Inflammatory macrophage treated with lipopolysaccharide for 4 hours (primary cell): ENCODE data around the gene ETDC.
"Not testable (repeated sequence)": the region's sequence is repeated elsewhere in the genome, so short reads cannot be mapped to it uniquely, and the experiment has no call there.

Experiments used
- DNase-seq: peaks from one replicate; pipeline ENCODE4 v3.0.0-alpha.2; 2020

The ETDC gene

DNA sequence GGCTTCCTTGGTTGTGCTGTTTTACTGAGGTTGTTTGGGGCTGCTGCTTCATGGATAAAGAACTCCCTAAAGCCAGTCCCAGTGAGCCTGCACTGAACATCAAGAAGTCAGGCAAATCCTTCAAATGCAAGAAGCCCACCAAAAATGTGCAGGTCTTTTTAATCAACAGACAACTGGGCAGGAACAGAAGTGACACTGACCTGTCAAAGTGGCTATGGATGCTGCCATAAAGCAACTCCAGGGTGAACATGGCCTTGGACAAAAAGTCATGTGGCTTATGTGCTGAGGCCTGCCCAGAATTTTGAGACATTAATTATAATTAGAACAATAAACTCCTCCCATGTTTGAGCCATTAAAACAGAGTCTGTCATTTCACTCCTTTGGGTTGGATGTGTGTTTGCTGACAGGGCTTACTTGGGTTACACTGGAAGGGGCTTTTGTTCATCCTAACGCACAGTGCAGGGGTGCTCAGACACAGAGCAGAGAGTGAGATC lies at the start of gene ETDC:
Gene ETDC (plus strand): TSS at position 51 of the 494 bp plus-strand sequence. CDS start 0 bp downstream, at position 51.
- no peak for DNase-seq

DNA sequence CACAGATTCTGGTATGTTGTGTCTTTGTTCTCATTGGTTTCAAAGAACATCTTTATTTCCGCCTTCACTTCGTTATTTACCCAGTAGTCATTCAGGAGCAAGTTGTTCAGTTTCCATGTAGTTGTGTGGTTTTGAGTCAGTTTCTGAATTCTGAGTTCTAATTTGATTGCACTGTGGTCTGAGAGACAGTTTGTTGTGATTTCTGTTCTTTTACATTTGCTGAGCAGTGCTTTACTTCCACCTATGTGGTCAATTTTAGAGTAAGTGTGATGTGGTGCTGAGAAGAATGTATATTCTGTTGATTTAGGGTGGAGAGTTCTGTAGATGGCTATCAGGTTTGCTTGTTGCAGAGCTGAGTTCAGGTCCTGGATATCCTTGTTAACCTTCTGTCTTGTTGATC lies 48.3 kb upstream of the ETDC start:
- not testable (repeated sequence) for DNase-seq

DNA sequence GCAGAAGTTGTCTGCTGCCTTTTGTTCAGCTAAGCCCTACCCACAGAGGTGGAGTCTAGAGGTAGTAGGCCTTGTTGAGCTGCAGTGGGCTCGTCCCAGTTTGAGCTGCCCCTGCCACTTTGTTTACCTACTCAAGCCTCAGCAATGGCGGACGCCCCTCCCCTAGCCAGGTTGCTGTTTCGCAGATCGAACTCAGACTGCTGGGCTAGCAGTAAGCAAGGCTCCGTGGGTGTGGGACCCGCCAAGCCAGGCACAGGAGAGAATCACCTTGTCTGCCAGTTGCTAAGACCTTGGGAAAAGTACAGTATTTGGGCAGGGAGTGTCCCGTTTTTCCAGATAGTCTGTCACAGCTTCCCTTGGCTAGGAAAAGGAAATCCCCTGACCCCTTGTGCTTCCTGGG lies 45.9 kb upstream of the ETDC start:
- not testable (repeated sequence) for DNase-seq

DNA sequence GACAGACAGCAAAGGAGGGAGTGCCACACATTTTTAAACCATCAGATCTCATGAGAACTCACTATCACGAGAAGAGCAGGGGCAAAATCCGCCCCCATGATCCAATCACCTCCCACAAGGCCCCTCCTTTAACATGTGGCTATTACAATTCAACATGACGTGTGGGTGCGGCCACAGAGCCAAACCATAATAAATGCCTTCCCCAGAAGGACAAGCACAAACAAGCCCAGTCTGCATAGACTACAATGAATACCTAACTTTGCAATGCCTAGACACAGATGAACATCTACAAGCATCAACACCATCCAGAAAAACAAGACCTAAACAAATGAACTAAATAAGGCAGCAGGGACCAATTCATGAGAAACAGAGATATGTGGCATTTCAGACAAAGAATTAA lies 45.1 kb upstream of the ETDC start:
- no peak for DNase-seq

DNA sequence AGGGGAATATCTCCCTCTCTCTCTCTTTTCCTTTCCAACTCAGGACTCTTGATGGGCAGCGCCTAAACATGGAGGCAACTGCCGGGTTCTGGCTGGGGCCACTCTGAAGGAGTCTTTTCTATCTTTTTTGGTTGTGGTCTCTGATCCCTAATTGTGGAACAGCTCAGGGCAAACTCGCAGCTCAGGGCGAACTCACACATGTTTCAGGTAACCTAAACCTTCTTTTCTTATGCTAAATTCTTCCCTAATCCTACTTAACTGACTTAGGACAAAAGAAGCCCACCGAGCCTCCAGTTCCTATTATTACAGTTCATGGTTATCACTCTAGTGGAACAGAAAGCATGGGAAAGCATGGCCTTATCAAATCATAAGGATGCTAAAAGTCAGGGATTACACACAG lies 36.1 kb upstream of the ETDC start:
- no peak for DNase-seq

DNA sequence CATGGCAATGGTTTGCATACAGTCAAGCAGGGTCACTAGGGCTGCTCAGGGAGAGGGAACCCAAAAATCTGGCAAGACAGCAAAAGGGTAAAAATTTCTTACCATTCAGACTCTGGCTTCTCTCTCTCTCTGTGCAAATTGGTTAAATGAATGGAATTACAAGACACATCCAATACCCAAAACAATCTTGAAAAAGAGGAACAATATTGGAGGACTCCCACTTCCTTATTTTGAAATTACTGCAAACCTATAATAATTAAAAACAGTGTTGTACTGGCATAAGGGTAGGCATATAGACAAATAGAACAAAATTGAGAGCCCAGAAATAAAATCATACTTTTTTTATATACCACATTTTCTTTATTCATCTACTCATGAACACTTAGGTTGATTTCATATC lies 33.3 kb upstream of the ETDC start:
- peak; percentile 5 for DNase-seq

DNA sequence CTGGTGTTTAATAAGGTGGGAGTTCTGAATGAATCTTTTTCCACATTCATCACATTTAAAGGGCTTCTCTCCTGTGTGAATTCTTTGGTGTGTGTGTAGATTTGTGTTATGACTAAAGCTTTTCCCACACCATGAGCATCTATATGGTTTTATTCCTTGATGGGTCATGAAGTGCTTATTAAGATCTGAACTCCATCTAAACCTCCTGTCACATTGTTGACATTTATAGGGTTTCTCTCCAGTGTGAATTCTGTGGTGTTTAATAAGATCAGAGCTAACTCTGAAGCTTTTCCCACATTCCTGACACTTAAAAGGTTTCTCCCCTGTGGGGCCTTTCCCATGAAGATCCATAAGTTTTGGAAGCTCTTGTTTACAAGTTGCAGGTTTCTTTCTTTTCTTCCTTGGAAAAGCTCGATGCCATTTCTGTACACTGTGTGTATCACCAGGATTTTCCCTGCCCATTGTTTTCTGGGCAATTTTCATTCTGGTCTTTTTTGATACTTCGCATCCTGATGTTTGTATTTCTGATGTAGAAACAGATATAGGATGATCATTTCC lies 21.9 kb upstream of the ETDC start:
- DNase-seq = no peak

DNA sequence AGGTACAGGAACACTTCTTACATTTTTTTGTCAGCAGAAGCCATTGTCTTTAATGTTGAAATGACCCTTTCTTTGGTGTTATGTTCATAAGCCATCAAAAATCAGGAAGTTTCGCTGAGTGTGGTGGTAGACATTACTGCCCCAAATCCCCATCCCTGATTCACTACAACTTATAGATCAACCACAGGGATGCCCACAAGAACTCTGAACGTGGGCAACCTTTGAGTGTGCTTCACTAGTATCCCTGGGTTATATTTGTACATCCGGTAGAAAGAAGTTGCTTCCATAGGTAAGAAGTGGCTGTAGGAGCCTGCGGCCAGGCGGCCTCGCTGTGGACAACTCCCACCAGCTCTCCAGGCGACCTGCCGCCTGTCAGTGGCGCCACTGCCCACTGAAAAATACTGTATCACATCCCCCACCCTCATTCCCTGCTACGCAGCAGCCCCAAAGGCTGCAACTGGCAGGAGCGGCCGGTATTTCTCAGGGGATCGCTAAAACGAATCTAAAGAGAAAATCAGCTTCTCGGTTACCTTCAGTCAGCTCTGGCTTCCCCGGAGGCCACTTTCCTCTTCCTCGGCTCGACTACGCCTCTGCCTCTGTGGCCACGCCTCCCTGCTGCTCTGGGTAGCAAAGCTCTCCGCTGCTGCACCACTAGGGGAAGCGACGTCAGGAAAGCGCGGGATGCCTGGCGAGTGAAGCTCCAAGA lies 13.9 kb upstream of the ETDC start:
- peak; percentile 52 for DNase-seq

DNA sequence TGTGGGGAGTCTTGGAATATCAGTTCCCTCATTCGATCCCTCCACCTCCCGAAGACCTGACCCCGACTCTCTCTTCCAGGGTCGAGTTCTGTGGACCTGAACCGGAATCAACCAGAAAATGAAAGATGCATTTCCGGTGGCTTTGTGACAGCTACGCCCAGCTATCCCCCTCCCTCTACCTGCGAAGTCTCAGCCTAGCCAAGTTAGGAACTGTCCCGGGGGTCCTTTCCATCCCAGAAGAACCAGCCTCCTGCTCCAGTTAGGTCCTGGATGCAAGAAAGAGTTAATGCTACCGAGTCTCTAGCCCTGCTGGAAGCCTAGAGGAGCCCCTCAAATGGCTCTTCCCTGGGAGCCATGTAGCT lies 13.4 kb upstream of the ETDC start:
- no peak for DNase-seq

DNA sequence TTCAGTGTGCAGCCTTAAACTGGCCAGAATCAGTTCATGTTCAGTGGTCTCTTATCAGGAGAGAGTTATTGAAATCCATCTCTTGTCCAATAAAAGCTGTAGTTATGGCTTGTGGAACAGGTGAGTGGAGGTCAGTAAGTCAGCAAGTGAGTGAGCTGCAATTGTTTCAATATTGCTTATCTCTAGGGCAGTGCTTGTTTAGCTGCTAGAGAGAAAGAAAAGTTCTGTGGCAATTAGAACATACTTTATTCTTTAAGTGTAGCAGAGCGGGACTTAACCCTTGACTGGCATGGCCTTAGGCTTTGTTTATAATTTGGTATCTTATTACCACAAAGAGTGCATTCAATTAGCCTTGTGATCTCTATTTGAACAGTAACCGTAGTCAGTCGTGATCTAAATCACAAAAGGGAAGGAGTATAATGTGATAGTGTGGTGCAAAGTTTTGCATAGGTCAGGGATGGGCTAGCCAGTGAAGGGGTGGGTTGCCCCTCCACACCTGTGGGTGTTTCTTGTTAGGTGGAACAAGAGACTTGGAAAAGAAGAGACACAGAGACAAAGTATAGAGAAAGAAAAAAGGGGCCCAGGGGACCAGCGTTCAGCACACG lies 6.9 kb upstream of the ETDC start:
- no peak for DNase-seq

DNA sequence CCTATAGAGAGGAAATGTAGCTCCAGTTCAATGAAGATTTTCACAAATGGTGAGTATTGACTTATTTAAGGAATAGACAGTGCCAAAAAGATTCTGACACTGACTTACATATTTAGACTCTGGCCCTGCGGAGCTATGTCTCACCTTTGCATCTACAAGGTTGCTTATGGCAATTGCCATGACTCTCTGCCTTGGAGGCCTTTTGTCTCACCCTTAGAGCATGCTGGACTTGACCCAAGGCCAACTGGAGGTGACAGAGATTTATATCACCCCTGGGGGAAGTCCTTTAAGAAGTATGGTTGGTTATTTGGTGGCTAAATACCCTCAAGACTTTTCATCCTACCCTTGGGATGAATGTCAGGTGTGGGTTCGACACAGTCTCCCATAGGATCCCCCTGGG lies 4.5 kb upstream of the ETDC start:
- DNase-seq = no peak

DNA sequence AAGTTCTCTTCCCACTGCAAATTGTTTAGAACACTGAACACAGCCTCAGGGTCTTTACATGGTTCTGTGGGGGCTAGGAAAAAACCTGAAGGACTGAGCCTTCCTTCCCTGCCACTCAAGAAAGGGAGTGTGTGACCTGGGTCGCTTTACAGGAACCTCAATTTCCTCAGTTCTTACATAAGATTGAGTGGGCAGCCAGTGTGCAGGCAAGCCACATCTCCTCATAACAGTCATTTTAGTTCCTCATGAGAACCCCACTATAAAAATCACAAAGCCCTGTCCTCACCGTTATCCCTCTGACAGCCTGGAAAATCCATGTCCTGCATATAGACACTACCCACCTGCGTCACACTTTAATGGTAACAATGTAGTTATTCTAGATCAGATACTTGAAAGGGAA lies 2.1 kb upstream of the ETDC start:
- DNase-seq = peak; percentile 39

DNA sequence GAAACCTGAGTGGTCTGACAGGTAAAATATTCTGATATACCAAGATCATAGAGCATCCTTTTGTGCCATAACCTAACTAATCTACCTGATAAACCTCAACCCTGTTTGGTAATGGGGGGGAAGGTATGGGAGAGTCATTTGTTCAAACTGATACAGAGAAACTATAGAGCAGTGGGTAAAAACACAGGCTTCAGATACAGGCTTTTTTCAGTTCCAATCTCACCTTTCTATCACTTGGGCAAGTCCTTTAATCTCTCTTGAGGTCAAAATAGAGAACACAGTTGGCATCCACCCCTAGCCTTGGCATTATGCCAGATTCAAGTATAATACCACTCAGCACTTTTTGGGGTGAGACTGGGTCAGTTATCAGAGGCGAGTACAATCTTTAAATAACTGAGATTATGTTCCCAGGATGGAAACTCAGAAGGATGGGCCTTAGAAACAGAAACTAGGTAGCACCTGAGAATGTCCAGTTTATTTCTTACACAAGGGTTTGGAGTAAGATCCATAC lies 880 bp upstream of the ETDC start:
- no peak for DNase-seq

DNA sequence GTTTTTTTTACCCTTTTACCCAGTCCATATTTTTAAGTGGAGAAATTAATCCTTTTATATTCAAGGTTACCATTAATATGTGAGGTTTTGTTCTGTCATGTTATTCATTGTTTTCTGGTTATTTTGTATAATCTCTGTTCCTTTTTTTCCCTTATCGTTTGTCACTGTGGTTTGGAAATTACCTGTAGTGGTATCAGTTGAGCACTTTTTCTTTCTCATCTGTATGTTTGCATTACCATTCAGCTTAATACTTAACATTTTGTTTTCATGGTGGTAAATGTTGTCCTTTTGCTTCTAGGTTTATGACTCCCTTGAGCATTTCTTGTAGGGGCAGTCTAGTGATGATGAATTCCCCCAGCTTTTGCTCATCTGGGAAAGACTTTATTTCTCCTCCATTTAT lies 6.6 kb downstream of the ETDC start:
- DNase-seq = no peak

DNA sequence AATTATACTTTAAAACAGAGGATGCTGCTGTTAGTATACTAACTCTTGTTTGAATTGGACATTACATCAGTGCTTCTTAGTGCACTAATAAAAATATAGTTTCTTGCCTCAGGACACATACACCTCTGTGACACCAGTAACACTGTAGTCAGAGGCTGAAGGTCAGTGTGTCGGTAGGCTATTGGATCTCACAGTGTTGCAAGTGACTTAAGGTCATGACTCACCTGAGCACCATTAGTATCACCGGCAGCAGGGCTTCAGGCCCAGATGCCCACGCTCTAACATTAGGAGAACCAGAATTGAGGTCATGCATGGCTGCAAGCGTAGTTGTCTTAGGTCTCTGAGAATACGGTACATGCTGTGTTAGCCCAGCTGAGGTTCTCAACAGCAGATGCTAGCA lies 15.2 kb downstream of the ETDC start:
- DNase-seq = no peak

DNA sequence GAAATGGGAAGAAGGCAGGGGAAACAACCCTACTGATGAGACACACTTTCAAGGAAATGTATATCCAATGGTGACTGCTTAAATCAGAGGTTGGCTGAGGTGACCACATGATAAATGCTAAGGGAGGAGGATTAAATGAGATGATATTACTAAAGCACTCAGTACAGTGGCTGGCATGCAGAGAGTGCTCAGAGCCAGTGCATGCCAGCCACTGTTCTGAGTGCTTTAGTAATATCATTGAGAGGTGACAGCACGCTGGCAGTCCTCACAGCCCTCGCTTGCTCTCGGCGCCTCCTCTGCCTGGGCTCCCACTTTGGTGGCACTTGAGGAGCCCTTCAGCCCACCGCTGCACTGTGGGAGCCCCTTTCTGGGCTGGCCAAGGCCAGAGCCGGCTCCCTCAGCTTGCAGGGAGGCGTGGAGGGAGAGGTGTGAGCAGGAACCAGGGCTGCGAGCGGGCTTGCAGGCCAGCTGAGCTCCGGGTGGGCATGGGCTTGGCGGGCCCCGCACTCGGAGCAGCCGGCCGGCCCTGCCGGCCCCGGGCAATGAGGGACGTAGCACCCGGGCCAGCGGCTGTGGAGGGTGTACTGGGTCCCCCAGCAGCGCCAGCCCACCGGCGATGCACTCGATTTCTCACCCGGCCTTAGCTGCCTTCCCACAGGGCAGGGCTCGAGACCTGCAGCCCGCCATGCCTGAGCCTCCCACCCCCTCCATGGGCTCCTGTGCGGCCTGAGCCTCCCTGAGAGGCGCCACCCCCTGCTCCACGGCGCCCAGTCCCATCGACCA lies 15.9 kb downstream of the ETDC start:
- DNase-seq = not testable (repeated sequence)

DNA sequence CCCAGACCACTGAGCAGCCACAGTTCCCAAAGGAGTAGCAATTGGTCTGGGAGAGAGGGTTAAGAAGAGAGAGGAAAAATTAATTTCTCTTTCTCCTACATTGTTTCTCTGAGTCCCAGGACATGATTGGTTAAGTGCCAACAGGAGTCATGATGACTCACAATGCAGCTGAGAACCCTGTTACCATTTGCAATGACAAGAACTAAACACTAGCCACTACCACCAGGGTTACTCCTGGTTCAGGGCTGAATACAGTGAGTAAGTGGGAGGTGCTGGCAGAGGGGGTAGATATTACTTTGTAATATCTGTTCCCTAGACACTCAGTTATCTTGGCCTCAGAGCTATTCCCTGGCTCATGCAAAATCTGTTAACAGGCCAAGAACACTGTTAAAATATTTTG lies 18.0 kb downstream of the ETDC start:
- no peak for DNase-seq

DNA sequence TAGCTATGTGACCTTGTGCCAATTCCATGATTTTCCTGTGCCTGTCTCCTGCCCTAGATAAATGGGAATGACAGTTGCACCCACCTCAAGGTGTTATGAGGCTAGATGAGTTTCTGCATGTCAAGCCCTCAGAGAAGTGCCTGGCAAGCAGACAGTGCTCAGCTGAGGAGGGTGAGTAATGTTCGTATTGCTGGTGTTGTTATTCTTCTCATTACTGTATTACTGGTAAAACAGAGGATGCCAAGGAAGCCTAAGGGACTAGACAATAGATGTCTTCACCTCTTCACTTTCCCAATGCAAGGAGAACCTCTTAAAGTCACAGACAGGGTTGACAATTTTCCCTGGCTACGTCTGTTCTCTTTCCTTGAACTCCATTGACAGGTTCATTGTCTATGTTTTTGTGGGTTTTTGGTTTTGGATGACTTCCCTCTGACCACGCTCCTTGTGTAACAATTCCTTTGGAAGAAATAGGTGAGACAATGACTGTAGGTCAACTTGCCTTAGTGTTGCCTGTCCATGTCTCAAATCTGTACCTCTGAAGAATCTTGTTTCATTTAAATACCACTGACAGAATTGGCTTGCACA lies 19.2 kb downstream of the ETDC start:
- no peak for DNase-seq

DNA sequence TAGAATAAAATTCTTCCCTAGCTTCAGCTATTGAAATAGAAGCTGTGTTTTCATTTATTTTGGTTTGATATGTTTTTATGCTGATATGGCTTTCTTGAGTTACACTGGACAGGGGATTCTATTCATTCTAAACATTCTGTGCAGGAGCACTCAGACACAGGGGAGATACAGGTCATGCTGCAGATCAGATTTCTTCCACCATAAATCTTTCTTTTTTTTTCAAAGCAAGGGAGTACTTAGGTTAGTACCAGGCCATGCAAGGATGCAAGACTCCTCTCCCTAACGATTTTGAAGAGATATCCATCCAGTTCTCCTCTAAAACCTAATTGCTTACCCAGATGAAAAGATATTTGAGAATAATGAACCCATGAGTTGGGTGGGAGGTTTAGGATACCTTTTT lies 21.4 kb downstream of the ETDC start:
- no peak for DNase-seq

DNA sequence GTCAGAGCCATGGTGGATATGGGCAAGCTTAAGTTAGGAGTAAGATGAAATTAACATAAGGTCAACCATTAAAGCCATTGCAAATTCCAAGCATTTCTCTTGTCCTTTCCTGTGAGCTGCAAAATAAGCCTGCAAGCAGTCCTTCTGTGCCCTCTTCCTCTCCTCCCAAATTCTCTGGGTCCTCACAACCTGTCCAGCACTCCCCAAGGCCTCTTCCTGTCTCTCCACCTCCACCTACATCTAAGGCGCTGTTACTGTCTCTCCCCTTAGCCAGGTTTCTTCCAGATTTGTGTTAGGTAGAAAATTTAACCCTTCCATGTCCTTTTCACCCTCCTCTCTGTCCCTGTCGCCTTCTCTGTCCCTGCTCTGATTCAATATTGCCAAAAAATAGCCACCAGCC lies 22.2 kb downstream of the ETDC start:
- no peak for DNase-seq

DNA sequence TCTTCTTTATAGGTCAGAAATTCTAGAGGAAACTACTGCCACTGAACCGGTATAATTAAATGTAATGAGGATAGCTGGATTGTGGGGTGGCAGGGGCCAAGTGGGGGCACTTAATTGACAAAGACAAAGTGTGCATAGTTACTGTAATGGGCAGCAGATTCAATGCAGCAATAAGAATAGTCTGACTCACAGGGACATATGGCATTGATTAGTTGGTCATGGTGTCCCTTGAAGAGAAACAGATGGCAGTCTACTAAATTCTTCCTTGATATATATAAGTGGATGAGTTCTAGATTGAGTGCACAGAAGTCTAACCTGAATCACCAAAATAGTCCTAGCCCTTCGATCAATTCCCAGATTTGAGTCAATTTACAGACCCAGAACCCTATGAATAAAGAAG lies 31.6 kb downstream of the ETDC start:
- DNase-seq = no peak

DNA sequence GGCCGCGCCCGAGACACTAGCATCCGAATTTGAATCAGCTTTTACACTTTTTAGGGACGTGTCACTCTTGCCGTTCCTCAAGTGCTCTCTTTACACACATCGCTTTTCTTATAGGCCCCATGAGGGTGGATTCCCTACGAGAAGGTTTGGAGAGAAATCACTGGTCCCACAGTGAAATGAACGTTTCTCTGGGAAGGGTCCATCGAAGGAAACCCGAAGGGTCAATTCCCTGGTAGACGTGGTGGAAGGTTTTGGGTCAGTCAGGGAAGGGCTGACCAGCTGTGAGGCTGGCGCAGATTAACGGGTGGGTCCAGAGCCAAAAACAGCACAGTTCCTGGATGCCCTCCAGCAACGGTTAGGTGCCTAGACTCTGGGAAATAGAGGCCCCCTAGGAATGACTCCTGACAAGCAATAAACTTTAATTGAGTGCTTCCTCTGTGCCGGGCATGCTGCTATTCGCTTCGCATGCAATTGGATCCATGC lies 35.9 kb downstream of the ETDC start:
- no peak for DNase-seq

DNA sequence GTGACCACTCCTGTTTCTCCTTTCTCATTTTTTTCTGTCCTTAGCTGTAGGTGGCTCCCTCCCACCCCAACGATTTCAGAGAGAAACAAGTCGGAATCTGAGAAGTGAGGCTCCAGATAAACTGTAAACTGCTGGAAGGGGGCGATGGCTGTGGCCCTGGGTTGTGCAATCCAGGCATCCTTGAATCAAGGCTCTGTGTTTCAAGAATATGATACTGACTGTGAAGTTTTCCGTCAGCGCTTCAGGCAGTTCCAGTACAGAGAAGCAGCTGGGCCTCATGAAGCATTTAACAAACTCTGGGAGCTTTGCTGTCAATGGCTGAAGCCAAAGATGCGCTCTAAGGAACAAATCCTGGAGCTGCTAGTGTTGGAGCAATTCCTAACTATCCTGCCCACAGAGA lies 37.7 kb downstream of the ETDC start:
- no peak for DNase-seq
